GM19463 (cell line): ENCODE data around the gene ENTHD1.

Experiments used
- ATAC-seq: cut with Tn5 transposase; IDR thresholded peaks from one replicate; pipeline ENCODE4 v1.9.1; 2021; ENCODE audit warnings: mild to moderate bottlenecking, moderate library complexity; ENCODE audit not compliant: unreplicated experiment

The ENTHD1 gene

DNA sequence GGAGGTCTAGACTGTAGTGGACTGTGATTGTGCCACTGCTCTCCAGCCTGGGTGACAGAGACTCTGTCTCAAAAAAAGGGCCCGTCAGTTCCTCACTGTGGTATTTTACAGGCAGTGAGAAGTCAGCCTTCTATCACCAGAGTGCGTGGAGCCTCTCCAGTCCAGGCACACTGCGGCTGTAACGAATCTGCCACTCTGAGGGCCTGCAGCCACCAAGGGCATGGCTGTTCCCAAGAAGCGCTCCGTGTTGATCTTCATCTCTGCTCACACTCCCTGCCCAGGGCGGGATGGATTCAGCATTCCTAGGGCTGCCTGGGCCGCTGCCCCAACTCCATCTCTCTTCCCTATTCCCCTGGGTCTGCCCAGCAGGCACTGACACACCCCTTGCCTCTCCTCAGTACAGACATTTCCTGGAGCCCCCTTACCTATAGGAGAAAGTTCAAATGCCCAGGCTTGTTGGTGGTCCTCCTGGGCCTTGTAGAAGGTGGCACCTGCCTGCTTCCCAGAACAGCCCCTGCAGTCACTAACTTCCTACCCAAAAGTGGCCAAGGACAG lies 174.6 kb downstream of the ENTHD1 start:
- ATAC-seq: no peak

DNA sequence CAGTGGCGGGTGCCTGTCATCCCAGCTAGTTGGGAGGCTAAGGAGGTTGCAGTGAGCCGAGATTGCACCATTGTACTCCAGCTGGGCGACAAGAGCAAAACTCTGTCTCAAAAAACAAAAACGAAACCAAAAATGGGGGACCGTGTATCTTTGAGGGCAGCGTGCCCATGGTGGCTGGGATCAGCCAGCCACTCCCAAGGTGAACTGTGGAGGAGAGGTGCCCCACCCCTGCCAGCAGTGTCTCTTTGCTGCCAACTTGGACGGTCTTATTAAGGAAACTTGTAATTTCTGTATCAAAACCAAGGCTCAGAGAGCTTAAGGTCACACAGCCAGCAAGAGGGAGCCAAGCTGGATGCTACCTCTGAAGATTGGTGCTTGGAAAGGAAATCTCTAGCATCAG lies 175.4 kb downstream of the ENTHD1 start:
- ATAC-seq: no peak

DNA sequence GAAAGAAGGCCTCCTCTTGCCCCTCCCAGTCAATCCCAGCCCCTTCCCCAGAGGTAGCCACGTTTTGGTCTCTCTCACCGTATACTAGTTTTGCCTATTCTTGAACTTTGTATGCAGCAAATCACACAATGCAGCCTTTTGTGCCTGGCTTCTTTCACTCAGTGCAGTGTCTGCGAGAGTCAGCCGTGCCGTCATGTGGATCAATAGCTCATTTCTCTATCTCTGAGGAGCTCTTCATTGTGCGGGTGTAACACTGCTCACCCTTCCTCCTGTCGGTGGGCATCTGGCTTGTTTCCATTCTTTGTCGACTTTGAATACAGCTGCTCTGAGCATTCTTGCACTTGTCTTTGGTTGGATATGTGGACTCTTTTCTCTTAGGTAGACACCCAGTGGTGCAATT lies 176.5 kb downstream of the ENTHD1 start:
- no peak for ATAC-seq

DNA sequence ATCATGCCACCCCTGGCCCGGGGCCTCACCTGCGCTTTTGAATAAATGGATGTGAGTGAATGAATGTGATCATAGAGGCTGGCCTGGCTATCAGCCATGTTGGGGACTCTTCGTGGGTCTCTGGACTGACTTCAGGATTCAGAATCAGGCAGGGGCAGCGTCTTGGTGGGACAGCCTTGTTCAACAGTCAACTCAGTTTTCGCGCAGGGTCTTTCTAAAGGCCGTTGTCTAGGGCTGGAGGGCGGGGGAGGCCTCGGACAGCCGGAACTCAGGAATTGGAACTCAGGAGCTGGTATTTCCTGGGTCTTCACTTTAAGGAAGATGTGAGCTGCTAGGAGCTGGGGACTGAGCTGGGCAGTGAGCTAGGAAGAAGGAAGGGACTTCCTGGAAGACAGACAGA lies 177.0 kb downstream of the ENTHD1 start:
- no peak for ATAC-seq

DNA sequence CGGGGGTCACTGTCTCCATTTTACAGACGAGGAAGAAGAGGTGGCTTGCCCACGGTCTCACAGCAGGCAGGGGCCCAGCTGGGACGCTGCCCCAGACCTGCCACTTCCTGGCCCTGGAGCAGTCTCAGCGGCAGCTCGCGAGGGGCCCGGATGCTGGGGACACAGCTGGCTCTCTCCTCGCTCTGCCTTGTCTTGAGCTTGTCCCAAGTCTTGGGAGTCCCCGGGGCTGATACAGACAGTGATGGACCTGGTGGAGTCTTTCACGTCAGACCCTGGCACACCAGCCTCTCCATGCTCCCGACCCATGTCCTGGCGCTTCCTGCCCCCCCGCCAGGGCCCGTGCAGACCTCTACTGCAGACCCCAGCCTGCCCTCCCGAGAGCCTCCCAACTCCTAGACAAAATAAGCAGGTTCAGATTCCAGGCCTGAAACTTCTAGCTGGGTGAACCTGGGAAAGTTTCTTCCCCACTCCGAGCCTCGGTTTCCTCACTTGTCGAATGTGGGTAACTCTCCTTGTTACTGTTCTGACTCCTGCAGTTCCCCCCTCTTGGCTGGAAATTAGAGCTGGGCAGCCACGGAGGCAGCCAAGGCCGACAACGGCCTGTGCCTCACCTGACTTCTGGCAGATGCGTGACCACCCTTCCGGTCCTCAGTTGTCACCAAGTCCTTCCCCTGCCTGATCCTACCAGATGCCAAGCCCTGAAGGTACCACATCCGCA lies 177.6 kb downstream of the ENTHD1 start:
- no peak for ATAC-seq

DNA sequence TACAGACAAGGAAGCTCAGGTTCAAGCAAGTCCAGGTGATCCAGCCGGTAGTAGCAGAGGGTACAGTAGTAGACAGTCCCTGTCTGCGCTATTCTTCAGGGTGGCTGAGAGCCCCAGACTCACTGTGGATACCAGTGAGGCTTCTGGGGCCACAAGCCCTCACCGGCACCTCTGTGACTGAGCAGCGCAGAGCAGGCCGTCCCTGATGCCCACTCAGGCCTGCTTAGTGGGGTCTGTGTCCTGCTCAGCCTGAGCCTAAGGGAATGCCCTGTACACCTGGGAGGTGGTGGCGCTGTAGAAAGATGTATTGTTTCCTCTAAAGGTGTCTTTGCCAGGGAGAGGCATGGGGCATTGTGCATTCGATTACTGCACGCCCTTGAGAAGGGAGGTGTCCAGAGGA lies 179.2 kb downstream of the ENTHD1 start:
- ATAC-seq: no peak

DNA sequence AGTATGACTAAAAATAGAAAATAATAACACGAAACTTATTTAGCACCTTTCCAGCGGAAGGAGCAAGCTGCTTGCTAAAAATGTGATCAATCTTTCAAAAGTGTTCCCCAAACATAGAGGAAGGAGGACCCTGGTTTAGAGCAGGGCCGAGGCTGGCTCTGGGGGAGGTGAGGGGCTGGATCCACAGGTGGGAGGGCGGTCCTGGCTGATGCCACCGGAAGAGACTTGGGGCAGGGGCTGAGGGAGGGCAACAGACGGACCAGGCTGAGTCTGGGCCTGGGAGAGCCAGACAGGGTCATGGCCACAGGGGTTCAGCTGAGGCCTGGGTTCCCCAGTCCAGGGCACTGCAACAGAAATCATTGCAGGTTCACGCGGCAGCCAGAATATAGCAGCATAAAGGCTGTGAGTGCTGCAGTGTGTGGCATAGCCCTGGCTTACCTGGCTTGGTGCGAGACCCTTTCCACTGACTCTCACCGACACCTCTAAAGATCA lies 179.7 kb downstream of the ENTHD1 start:
- ATAC-seq: no peak

DNA sequence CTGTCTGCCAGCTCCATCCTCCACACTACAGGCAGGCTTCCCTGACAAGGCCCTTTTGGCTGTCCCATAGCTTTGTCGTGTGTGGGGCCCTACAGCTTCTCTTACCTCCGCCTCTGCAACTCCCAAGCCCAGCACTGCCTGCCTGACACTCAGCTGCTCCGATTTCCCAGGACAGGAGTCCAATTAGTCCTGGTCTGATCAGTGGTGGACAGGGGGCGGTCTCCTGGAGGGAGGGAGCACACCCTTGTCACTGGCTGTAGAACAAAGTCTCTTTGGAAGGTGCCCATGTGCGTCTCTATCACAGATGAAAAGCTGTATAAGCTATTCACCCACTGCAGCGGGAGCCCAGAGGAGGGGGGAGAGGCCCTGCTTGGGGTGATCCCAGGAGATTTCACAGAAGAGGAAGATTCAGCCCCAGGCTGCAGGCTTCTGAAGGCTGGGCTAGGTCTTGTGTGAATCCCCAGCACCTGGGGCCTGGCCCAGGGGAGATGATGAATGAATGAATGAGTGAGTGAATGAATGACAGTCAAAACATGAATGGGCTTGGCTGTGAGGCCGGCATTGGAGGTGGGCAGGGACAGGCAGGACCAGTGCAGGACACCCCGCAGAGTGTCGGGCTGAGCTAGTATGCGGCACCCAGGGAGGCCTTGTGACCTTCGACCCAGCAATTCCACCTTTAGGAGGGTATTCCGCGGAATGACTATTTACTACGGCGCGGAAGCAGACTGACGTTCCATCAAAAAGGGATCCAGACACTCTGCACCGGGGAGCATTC lies 180.6 kb downstream of the ENTHD1 start:
- no peak for ATAC-seq

DNA sequence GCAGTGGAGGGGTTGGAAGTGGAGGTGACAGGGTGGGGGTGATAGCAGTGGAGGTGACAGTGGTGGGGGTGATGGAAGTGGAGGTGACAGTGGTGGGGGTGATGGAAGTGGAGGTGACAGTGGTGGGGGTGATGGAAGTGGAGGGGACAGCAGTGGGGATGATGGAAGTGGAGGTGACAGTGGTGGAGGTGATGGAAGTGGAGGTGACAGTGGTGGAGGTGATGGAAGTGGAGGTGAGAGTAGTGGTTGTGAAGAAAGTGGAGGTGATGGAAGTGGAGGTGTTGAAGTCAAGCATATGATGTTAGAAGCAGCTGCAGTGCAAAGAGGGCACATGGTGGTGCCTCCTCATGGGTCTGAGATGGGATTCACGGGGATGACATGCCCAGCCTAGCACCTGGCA lies 181.5 kb downstream of the ENTHD1 start:
- no peak for ATAC-seq

DNA sequence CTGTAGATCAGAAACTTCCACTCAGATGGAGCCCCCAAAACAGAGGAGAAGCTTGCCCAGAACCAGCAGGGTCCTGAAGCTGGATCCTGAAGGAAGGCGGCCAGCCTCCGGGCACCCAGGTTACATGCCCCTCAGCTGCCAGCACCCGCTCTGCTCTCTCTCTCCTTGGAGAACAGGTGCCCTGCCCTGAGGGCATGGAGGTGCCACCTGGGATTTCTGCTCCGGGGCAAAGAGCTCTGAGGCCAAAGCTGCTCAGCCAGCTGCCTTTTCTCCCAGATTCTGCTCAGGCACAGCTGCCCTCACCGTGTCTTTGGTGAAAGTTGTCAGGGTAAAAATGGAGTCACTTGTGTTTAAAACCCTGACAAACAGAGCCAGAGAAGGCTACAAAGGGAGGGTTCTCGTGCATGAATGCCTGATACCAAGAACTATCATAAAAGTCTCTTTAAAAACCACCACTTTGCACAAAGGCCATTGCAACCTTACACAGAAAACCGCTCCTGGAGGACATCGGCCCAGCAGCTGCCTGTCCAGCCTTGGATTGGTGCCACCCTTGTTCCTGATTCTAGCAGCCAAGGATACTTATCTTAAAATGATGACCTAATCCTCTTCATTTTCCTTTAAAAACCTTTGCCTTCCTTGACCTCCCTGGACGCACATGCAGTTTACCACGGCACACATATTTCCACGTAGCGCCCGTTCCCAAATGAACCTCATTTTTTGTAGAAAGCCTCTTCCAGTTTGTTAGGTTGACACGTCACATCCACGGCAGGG lies 183.0 kb downstream of the ENTHD1 start:
- no peak for ATAC-seq

DNA sequence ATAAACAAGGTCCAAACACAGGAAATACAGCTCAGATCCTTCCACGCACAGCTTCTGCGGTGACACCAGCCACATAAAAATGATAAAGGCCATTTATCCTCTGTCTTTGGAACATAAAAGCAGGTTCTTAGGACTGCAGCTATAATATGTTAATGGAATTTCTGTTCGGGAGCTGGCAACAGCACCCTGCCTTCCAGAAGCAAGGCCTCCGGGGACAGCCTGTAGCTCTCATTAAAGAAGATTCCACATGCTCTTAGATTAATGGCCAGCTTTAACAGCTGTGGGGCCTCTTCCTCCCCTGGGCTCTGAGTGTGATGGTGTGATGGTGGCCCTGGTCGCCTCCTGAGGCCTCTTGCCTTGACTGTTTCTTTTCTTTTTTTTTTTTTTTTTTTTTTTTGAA lies 185.7 kb downstream of the ENTHD1 start:
- ATAC-seq: no peak

DNA sequence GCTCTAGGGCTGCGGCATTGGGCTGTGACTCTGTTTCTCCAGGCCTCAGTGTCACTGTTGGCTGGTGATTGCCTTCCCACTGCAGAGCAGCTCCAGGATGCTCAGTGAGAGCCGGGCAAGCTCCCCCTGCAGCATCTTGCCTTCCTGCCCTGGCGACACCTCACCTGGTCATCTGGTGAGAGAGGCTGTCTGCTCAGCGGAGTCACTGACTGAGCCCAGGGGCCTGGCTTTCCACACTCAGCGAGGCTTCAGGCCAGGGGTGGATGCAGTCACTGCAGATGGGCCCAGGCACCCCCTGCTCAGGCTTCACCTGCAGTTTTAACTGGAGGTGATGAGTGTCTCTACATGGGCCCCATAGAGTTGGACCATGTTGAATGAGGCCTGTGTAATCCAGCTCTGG lies 186.2 kb downstream of the ENTHD1 start:
- no peak for ATAC-seq

DNA sequence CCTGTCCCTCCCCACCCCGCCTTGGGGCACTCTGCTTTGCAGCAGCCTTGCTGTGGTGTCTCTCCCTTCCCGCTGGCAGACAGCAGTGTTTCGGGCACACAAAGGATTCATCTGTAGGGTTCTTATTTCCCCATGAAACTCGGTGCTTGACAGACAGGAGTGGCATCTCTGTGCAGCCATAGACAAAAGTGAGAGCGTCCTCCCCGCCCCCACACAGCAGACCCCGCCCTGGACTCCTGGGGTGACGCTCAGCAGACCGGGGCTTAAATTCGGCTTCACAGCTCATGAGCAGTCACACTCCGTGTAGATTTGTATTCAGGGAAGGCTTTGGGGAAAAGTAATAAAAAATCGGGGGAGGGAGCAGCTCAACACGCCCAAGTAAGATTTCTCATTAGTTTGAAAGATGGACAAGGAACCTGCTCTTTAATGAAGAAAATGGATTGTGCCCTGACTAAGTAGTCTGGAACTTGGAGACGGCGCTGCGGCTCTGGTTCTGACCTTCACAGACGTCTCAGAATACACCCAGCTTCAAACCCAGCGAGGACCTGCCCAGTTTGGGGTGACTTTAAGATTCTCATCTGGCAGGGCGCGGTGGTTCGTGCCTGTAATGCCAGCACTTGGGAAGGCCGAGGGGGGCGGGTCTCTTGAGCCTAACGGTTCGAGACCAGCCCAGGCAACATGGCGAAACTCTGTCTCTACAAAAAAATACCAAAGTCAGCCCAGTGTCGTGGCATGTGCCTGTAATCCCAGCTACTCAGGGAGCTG lies 187.0 kb downstream of the ENTHD1 start:
- no peak for ATAC-seq

DNA sequence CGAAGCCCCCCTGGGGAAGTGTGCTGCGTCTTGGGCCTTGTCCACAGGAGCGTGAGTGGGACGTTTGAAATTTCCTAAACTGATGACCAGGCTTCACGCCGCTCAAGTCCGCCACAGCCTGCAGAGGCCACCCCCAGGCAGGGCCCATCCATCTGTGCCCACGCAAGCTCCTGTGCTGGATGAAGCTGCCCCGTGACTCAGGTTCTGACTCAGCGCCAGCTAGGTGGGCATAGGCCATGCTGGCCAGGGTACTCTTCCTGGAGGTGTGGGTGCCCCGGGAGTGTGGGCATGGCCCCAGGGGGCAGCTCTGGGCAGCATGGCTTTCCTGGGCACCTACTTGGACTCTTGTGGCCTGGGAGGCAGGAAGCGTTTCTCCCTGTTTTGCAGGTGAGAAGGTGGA lies 188.2 kb downstream of the ENTHD1 start:
- ATAC-seq: no peak

DNA sequence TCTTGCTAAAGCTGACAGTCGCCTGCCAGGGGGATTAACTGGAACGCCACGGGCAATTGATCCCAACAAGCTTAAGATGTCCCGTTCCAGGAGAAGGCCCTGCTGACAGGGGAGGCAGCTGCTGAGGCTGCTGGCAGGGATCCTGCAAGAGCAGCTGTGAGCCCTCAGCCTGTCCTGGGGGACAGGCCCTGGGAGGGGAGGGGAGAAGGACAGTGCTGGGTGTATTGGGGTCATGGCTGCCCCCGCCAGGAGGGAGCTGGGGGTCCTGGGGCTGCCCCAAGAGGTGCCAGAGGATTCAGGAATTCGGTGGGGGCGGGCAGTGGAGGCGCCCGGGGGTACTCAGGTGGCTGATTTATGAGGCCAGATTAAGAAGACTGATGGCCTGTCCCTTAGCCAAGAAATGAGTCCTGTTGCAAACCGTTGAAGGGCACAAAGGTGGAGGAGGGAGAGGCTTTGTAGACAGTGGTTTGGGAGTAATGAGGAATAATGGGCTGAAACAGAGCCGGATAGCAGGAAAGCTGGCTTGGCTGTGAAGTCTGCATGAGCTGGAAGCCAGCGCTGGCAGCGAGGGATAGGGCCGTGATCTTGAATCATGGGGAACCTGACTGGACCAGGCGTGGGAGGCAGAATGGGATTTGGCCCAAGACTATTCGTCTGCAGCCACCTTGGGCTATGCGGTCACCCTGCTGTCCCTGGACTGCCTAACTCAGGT lies 189.5 kb downstream of the ENTHD1 start:
- ATAC-seq: no peak

DNA sequence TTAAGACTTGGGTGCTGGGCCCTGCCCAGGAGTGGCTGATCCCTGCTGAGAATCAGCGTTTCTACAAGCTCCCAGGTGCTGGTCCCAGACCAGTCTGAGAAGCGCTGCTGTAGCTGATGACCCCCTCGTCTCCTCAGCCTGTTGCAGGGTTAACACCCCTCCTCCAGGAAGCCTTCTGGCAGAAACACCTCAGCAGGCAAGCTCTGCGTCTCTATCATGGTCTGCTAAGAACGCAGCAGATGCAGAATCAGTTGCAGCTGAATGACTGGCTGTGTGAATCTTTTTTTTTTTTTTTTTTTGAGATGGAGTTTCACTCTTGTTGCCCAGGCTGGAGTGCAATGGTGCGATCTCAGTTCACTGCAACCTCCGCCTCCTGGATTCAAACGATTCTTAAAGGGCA lies 190.5 kb downstream of the ENTHD1 start:
- no peak for ATAC-seq

DNA sequence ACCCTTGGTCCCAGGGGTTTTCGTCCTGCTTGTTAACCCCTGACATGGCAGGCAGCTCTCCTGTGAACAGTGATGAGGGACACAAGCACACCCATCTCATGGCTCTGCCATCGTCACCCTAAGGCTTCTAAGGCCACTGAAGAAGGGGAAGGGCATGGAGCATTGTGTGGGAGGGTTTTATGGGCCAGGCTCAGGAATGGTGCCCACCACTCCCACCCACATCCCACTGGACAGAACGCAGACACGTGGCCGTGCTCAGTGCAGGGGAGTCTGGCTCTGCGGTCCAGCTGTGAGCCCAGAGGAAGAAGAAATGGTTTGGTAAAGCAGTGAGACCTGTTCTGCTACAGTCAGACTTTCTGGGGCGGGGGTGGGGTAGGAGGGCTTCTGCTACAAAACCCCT lies 193.0 kb downstream of the ENTHD1 start:
- no peak for ATAC-seq

DNA sequence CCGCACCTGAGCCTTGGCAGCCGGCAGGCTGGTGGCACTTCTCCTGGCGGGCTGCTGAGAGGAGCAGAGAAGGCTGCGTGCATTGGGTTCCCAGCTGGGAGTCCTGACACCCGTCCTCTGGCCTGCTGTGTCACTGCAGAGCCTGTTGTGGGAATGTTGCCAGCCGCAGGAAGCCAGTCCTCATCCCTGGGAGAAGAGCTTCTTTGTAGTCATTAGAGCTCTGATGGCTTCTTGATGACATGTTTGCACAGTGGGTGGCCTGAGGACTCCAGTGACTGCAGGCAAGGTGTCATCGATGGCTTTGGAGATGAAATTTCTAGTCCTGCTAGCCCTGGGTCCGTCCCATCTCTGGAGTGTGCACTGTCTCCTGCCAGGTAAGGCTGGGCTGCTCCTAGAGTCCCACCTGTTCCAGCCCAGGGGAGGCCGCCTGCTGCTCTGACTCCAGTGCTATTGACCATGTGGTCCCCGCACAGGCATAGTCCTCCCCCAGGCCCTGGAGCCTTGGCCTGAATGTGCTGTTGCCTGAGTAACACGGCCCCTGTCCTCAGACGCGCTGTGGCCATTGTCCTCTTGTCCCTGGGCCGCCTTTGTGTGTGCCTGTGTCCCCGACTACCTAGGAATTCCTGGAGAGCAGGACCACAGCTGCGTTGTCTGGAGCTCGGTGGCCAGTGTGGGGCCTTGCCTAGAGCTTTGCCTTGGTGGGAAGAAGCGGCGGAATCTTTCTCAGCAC lies 193.8 kb downstream of the ENTHD1 start:
- ATAC-seq: no peak

DNA sequence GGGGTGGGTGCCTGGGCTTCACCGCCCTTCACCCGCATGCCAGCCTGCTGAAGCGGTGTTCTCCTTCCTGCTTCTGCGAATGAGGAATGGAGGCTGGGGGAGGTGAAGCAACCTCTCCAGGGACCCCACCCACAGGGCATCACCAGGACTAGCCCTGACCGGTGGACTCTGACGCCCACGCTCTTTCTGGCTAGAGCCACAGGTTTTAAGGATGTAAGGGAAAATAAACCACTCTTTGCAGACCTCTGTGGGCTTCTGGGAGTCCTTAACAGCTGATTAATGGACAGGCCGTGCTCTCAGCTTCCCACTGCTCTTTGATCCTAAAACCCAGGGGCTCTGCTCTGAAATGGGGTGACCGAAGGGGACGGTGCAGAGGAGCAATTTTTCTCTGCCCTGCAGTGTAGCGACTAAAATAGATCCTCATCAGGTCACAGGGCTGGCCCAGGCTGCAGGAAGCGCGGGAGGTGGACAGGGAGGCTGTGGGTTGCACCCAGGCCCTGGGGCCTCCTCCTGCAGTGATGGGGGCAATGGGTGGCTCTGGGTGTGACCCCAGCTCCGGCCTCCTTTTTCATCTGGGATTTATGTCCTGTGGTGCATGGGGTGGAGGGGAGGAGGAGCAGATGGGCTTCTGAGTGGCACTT lies 195.7 kb downstream of the ENTHD1 start:
- no peak for ATAC-seq
